Activated T-helper 9 cell treated with anti-CD3 and anti-CD28 coated beads, Interleukin-2, amount 50 U/mL, for 16 hours (primary cell): ENCODE measurements around the gene BMP7.

Source experiments
- DNase-seq: peaks from one replicate; pipeline ENCODE4 v3.0.0-alpha.2; 2020; ENCODE audit warnings: low read depth

The BMP7 gene

GRCh38 chr20:57190536-57191264 lies 75.7 kb downstream of the BMP7 start:
- no peak for DNase-seq

- DNase-seq = no peak
These were observed 76.7 kb downstream of the BMP7 start for GRCh38 chr20:57189713-57190112.

- DNase-seq = no peak
These were observed 77.8 kb downstream of the BMP7 start for GRCh38 chr20:57188576-57189079.

- DNase-seq = no peak
These were observed 78.4 kb downstream of the BMP7 start for GRCh38 chr20:57188056-57188455.

- DNase-seq = no peak
These were observed 79.3 kb downstream of the BMP7 start for GRCh38 chr20:57187068-57187634.

- no peak for DNase-seq
These were observed 80.2 kb downstream of the BMP7 start for GRCh38 chr20:57186192-57186591.

GRCh38 chr20:57185188-57185743 lies 81.2 kb downstream of the BMP7 start:
- DNase-seq = no peak

- DNase-seq = no peak
These were observed 82.9 kb downstream of the BMP7 start for GRCh38 chr20:57183457-57184009.

GRCh38 chr20:57181639-57182038 lies 84.8 kb downstream of the BMP7 start:
- DNase-seq = no peak

- DNase-seq = no peak
These were observed 85.5 kb downstream of the BMP7 start for GRCh38 chr20:57180954-57181353.

GRCh38 chr20:57180387-57180786 lies 86.1 kb downstream of the BMP7 start:
- no peak for DNase-seq

GRCh38 chr20:57179265-57179664 lies 87.2 kb downstream of the BMP7 start:
- no peak for DNase-seq

- DNase-seq = no peak
These were observed 87.8 kb downstream of the BMP7 start for GRCh38 chr20:57178582-57179111.

- no peak for DNase-seq
These were observed 88.7 kb downstream of the BMP7 start for GRCh38 chr20:57177636-57178280.

- no peak for DNase-seq
These were observed 89.6 kb downstream of the BMP7 start for GRCh38 chr20:57176842-57177241.

GRCh38 chr20:57175397-57176010 lies 90.9 kb downstream of the BMP7 start:
- DNase-seq = no peak

GRCh38 chr20:57174737-57175136 lies 91.7 kb downstream of the BMP7 start:
- DNase-seq = no peak

GRCh38 chr20:57173986-57174385 lies 92.5 kb downstream of the BMP7 start:
- no peak for DNase-seq

- DNase-seq = no peak
These were observed 93.4 kb downstream of the BMP7 start for GRCh38 chr20:57173041-57173440.

GRCh38 chr20:57170343-57170742 lies 96.1 kb downstream of the BMP7 start:
- DNase-seq = no peak

- no peak for DNase-seq
These were observed 97.3 kb downstream of the BMP7 start for GRCh38 chr20:57169162-57169561.
